GM21825 (cell line): ENCODE data around the gene SRD5A3.

Source experiments
- ATAC-seq: cut with Tn5 transposase; IDR thresholded peaks from one replicate; pipeline ENCODE4 v1.9.1; 2021; ENCODE audit warnings: mild to moderate bottlenecking, moderate library complexity; ENCODE audit not compliant: unreplicated experiment

The SRD5A3 gene

DNA sequence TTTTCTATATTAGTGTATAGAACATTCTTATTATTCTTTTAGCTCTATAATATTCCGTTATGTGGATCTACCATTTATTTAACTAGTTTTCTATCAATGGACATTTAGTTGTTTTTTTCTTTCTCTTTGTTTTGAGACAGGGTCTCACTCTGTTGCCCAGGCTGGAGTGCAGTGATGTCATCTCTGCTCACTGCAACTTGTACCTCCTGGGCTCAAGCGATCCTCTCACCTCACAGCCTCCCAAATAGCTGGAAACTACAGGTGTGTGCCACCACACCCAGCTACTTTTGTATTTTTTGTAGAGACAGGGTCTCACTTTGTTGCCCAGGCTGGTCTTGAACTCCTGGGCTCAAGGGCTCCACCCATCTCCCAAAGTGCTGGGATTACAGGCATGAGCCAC, 60.5 kb downstream of the SRD5A3 start:
- ATAC-seq = no peak

DNA sequence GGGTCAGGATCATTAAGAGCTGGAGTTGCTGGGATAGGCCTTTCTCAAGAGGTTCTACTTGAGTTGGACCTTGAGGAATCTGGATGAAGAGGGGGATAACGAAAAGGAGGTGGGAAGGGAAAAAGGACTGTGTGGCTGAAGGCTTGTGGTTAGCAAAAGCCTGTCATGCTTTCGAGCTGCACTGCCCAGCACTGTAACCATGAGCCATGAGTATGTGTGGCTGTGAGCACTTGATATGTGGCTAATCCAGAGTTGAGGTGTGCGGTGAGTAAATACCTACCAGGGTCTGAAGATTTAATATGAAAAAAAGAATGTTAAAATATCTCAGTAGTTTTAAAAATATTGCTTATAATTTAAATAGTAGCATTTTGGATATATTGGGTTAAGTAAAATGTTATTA, 61.1 kb downstream of the SRD5A3 start:
- ATAC-seq = no peak

DNA sequence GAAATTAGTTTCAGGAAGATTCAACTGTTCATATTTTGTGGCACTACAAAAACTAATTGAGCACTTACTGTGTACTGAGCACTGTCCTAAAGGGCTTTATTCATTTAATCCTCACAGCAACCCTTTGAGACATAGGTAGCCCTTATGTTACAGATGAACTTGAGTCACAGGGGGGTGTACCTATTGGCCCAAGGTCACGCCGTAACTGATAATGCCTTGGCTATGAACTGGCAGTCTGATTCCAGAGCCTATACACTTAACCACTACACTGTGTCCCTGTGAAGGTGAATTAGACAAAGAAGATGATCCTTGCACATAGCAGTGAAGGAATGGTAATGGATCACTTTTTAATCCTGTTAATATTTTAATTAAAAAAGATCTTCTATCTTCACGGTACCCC, 61.7 kb downstream of the SRD5A3 start:
- ATAC-seq = no peak

DNA sequence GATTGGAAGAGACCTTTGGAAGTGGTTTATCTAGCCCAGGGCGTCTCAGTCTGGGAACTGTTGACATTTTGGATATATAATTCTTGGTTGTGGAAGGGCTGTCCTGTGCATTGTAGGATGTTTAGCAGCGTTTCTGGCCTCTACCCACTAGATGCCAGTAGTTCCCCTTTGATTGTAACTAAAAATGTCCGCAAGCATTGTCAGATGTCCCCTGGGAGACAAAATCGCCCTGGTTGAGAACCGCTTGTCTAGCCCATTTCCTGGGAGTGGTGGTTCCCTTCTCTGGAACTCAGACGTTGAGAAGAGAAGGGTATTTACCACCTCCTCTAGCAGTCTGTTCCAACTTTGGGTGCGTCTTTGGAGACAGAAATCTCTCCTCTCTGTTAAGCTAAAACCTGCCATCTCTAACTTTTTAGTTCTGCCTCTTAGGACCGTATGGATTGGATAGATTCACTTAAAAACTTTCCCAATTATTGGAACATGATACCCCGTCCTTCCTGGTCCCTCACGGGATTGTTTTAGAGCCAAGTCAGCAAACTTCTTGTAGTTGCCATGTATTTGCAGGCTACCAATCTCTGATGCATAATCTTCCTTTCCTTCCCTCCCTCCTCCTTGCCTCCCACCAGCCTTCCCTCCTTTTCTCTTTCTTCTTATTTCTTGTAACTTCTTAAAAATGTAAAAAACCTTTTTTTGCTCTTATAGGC, 63.6 kb downstream of the SRD5A3 start:
- ATAC-seq = peak; percentile 83

DNA sequence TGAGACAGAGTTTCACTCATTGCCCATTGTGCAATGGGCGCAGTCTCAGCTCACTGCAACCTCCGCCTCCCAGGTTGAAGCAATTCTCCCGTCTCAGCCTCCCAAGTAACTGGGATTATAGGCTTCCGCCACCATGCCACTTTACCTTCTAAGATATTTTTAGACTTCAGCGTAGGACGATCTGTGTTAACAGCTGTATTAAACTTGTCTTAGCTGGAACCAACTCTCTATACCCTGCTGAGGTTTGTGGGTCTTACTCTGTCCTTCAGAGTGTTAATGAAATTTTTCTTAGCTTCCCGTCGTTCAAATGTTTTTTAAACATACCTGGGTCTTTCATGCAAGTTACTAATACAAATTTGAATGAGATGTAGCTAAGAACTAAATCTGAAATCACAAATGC, 64.4 kb downstream of the SRD5A3 start:
- ATAC-seq = no peak

DNA sequence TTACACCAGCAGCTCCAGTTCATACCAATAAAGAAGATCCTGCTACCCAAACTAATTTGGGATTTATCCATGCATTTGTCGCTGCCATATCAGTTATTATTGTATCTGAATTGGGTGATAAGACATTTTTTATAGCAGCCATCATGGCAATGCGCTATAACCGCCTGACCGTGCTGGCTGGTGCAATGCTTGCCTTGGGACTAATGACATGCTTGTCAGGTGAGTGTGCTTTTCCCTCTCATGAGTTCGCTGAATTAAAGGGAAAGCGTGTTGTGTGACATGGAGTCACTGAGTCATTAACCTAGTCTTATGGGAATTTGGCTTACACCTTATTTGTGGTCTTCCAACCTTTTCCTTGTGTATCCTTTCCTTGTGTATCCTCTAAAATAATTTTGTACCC, 65.6 kb downstream of the SRD5A3 start:
- no peak for ATAC-seq

DNA sequence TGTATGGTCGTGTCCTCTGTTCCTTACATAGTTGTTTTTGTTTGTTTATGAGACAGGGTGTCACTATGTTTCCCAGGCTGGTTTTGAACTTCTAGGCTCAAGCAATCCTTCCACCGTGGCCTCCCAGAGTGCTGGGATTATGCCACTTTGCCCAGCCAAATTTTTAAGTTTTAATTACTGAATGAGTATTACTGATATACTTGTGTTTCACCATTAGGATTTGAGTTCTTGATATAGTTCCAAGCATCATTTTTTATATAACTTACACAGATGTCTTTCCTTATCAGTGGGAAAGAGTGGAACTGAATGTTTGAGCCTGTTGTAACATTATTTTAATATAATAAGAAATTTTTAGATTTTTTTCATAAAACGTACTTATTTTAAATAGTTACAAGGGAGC, 70.1 kb downstream of the SRD5A3 start:
- ATAC-seq = no peak
